GM12878 (cell line): Measurements from ENCODE around the gene ESR2. TPM values are rescaled to one million over a fixed set of nuclear protein-coding genes. Genes with fewer than 3 reads are reported as not detected.

Source experiments
- ATAC-seq: fragments of 200-7000 bp; cut with Tn5 transposase; 3 replicates; pipeline ENCODE4 v1.9.1; 2020; ENCODE audit warnings: mild to moderate bottlenecking, moderate library complexity
- BruUV-seq: library from RNA; stranded (reverse); fragments of 400-500 nt; replicated peaks from 2 replicates; lab custom pipeline; 2021; lab: Mats Ljungman, UMichigan
- CTCF ChIA-PET: fragments of 300-600 bp; sonication (Branson Sonifier 250); formaldehyde crosslinking; extraction: SDS; loops from one replicate; lab custom pipeline; 2021; ENCODE audit warnings: inconsistent platforms; lab: Yijun Ruan, JAX
- POLR2A ChIA-PET: fragments of 350-600 bp; formaldehyde crosslinking; extraction: SDS; loops from one replicate; lab custom pipeline; 2021; ENCODE audit warnings: inconsistent platforms; lab: Charles Lee
- RAD21 ChIA-PET: fragments of 300-600 bp; sonication (Branson Sonifier 250); formaldehyde crosslinking; loops from one replicate; lab custom pipeline; 2023; ENCODE audit warnings: antibody characterized with exemption; ENCODE audit not compliant: unreplicated experiment; lab: Charles Lee
- SMC1A ChIA-PET: fragments of 300-600 bp; sonication (Branson Sonifier 250); formaldehyde crosslinking; loops from one replicate; lab custom pipeline; 2023; ENCODE audit not compliant: unreplicated experiment, uncharacterized antibody; lab: Charles Lee
- DNase-seq: peaks from one replicate; pipeline ENCODE4 v3.0.0-alpha.2; 2011; ENCODE audit warnings: low read depth, low spot score
- FAIRE-seq: peaks from 3 replicates; lab custom pipeline; 2011; peaks lifted over from hg19 to GRCh38; lab: Jason Lieb, UNC
- H2AFZ ChIP-seq: 2 replicates; pipeline ENCODE4 v1.6.0; 2011; ENCODE audit warnings: low read depth, low read length, control low read depth; ENCODE audit not compliant: control insufficient read depth
- H3K27ac ChIP-seq: 2 replicates; pipeline ENCODE4 v1.5.1; 2011; ENCODE audit warnings: control low read depth; ENCODE audit not compliant: control insufficient read depth, insufficient read depth
- H3K27me3 ChIP-seq, 2 experiments: replicated peaks in 1 of 2; 2 replicates each; pipeline versions ENCODE4 v1.6.0 to v1.6.1; 2011; ENCODE audit warnings: low read length in 1 of 2; ENCODE audit not compliant: control insufficient read depth in 2 of 2, insufficient read depth in 2 of 2
- H3K36me3 ChIP-seq, 2 experiments: 2 replicates each; pipeline ENCODE4 v1.5.1; 2011; ENCODE audit warnings: low read length in 1 of 2; ENCODE audit not compliant: control insufficient read depth in 2 of 2, insufficient read depth in 2 of 2
- H3K4me1 ChIP-seq: 2 replicates; pipeline ENCODE4 v1.6.1; 2011; ENCODE audit warnings: mild to moderate bottlenecking, low read length, moderate library complexity, mixed read lengths; ENCODE audit not compliant: control insufficient read depth, insufficient read depth
- H3K4me2 ChIP-seq: 2 replicates; pipeline ENCODE4 v1.6.0; 2011; ENCODE audit warnings: control low read depth; ENCODE audit not compliant: control insufficient read depth, insufficient read depth
- H3K4me3 ChIP-seq: fragments of 200-600 bp; sonication (generic); 2 replicates; pipeline ENCODE4 v1.5.1; 2016
- H3K79me2 ChIP-seq: 2 replicates; pipeline ENCODE4 v1.6.0; 2011; ENCODE audit warnings: low read length; ENCODE audit not compliant: control insufficient read depth, insufficient read depth
- H3K9ac ChIP-seq: 2 replicates; pipeline ENCODE4 v1.8.0; 2011; ENCODE audit warnings: low read length, control low read depth, mixed read lengths; ENCODE audit not compliant: control insufficient read depth, insufficient read depth
- H3K9me3 ChIP-seq: replicated peaks from 3 replicates; pipeline ENCODE4 v1.5.1; 2011; ENCODE audit warnings: mild to moderate bottlenecking, low read length; ENCODE audit not compliant: control insufficient read depth, insufficient read depth
- H4K20me1 ChIP-seq: 2 replicates; pipeline ENCODE4 v1.6.0; 2011; ENCODE audit not compliant: control insufficient read depth, insufficient read depth
- ASH2L ChIP-seq: fragments of 300-600, 200-600 bp; sonication (generic); IDR thresholded peaks from 2 replicates; pipeline ENCODE4 v1.6.1; 2017; ENCODE audit warnings: low read depth, mild to moderate bottlenecking, borderline replicate concordance
- BACH1 ChIP-seq: fragments of 450-650 bp; IDR thresholded peaks from 2 replicates; pipeline ENCODE4 v1.6.1; 2017; ENCODE audit warnings: mild to moderate bottlenecking, borderline replicate concordance
- BCL11A ChIP-seq: IDR thresholded peaks from 2 replicates; pipeline ENCODE4 v1.6.1; 2011; ENCODE audit warnings: low read depth, low read length
- BHLHE40 ChIP-seq, 2 experiments: fragments of 450-650 bp in 1 of 2; IDR thresholded peaks; 2 replicates each; pipeline ENCODE4 v1.6.1; 2011 to 2017; ENCODE audit warnings: low read depth in 2 of 2, borderline replicate concordance in 1 of 2, improper control_type of control experiment in 1 of 2, low read length in 1 of 2, mild to moderate bottlenecking in 1 of 2
- CHD2 ChIP-seq: IDR thresholded peaks from 2 replicates; pipeline ENCODE4 v1.6.1; 2011; ENCODE audit warnings: low read depth, low read length, improper control_type of control experiment, borderline replicate concordance
- CHD4 ChIP-seq: fragments of 200-600 bp; sonication (generic); IDR thresholded peaks from 2 replicates; pipeline ENCODE4 v1.6.1; 2016; ENCODE audit warnings: mild to moderate bottlenecking
- CREM ChIP-seq: IDR thresholded peaks from 2 replicates; pipeline ENCODE4 v1.6.1; 2014; ENCODE audit warnings: antibody characterized with exemption, low read depth
- EED ChIP-seq: sonication (generic); IDR thresholded peaks from 2 replicates; pipeline ENCODE4 v1.6.1; 2016; ENCODE audit warnings: antibody characterized with exemption, low read depth
- KLF5 ChIP-seq: fragments of 450-650 bp; IDR thresholded peaks from 2 replicates; pipeline ENCODE4 v1.6.1; 2014; ENCODE audit warnings: mild to moderate bottlenecking; ENCODE audit not compliant: partially characterized antibody
- POLR2AphosphoS2 ChIP-seq: IDR thresholded peaks from 2 replicates; pipeline ENCODE4 v1.6.1; 2011; ENCODE audit warnings: low read depth, mild to moderate bottlenecking, low read length, improper control_type of control experiment, moderate library complexity
- POLR2AphosphoS5 ChIP-seq: IDR thresholded peaks from 2 replicates; pipeline ENCODE4 v1.6.1; 2011; ENCODE audit warnings: mild to moderate bottlenecking, low read length, inconsistent platforms
- POU2F2 ChIP-seq: IDR thresholded peaks from 3 replicates; pipeline ENCODE4 v1.6.1; 2011; ENCODE audit warnings: low read depth, mild to moderate bottlenecking, low read length, borderline replicate concordance
- RUNX3 ChIP-seq: IDR thresholded peaks from 2 replicates; pipeline ENCODE4 v1.6.1; 2012; ENCODE audit warnings: low read length, inconsistent platforms
- SMAD1 ChIP-seq: fragments of 450-650 bp; IDR thresholded peaks from 2 replicates; pipeline ENCODE4 v1.6.1; 2018; ENCODE audit warnings: mild to moderate bottlenecking, low read depth; ENCODE audit not compliant: partially characterized antibody
- SPI1 ChIP-seq: IDR thresholded peaks from 2 replicates; pipeline ENCODE4 v1.6.1; 2011; ENCODE audit warnings: low read depth, mild to moderate bottlenecking, low read length, moderate library complexity, borderline replicate concordance; ENCODE audit not compliant: insufficient read depth
- TARDBP ChIP-seq: IDR thresholded peaks from 2 replicates; pipeline ENCODE4 v1.6.1; 2016; ENCODE audit warnings: borderline replicate concordance
- TCF12 ChIP-seq: IDR thresholded peaks from 2 replicates; pipeline ENCODE4 v1.6.1; 2011; ENCODE audit warnings: low read depth, mild to moderate bottlenecking, low read length
- WRNIP1 ChIP-seq: IDR thresholded peaks from 2 replicates; pipeline ENCODE4 v1.6.1; 2011; ENCODE audit warnings: low read depth, low read length, improper control_type of control experiment, borderline replicate concordance
- YY1 ChIP-seq: IDR thresholded peaks from 2 replicates; pipeline ENCODE4 v1.6.1; 2011; ENCODE audit warnings: low read depth, mild to moderate bottlenecking, low read length
- ZBED1 ChIP-seq: IDR thresholded peaks from 2 replicates; pipeline ENCODE4 v1.6.1; 2016; ENCODE audit warnings: borderline replicate concordance
- ZNF592 ChIP-seq: fragments of 450-650 bp; IDR thresholded peaks from 2 replicates; pipeline ENCODE4 v1.6.1; 2017; ENCODE audit warnings: mild to moderate bottlenecking, moderate library complexity
- WGBS: methylation state at CpG from one replicate; pipeline ENCODE4 v1.1.6; 2016; ENCODE audit warnings: low lambda C conversion rate; ENCODE audit not compliant: insufficient replicate concordance, insufficient coverage; ENCODE audit errors: missing lambda C conversion rate; 5-methylcytosine and 5-hydroxymethylcytosine counted together
- in situ Hi-C: fragments of 300-500 bp; cut with MboI; formaldehyde crosslinking; loops from 9 replicates; pipeline ENCODE4 v1.14.3; 2018; ENCODE audit warnings: mixed read lengths
- intact Hi-C: fragments of 100-400 bp; cut with micrococcal nuclease; formaldehyde crosslinking; loops from one replicate; pipeline ENCODE4 v1.14.2; 2022; ENCODE audit not compliant: unreplicated experiment
- polyA plus RNA-seq, 11 experiments: library from polyadenylated mRNA; depleted of rRNA in 4 of 11; unstranded in 6 of 11; stranded (reverse) in 5 of 11; fragments of >200 nt; fragmentation: Nextera tagmentation in 4 of 11; fragmentation: Illumina TruSeq in 1 of 11; extraction: Ambion mirVana in 4 of 11; extraction: Trizol in 1 of 11; gene quantifications; 1 replicate in 1 of 11; 2 replicates in 10 of 11; pipeline versions ENCODE4 v1.2.1 to v1.2.3, GENCODE V29; 2011 to 2016; ENCODE audit warnings: inconsistent platforms in 2 of 11, missing spikeins in 2 of 11, low read depth in 1 of 11
- total RNA-seq, 4 experiments: library from RNA; depleted of rRNA in 3 of 4; stranded (reverse); fragments of >200 nt in 3 of 4; fragmentation: Illumina TruSeq in 1 of 4; extraction: Trizol in 1 of 4; gene quantifications; 2 replicates each; pipeline versions ENCODE4 v1.2.1 to v1.2.3, GENCODE V29; 2013 to 2021

Gene ESR2
- total and polyA plus RNA-seq, 10 of the 15 experiments (the other 5 are each of a cell fraction or from before 2014, with no cell fraction given) = 0.29 to 2.6 (median 0.81) TPM

GRCh38 chr14:64196814-64197411, 97.3 kb downstream of the ESR2 start:
- H3K9me3 ChIP-seq = no peaks in the 10 kb centered on the region
- no peak for DNase-seq
- SMC1A ChIA-PET = interaction anchor here (0.9 to 4.3 kb wide), 8 partner anchors 7 to 39 kb away, joined by 3 to 21 read pairs (median 4); no protein-coding TSS in a partner anchor
- peak overlapping the region; percentile 27; the same call in 1 of the 2 replicates for H3K4me3 ChIP-seq
- H3K27me3 ChIP-seq = no peaks in the 10 kb centered on the region
- POLR2A ChIA-PET = interaction anchor here (0.6 to 0.9 kb wide), 3 partner anchors 12 to 38 kb away, joined by 3 read pairs; no protein-coding TSS in a partner anchor
- WGBS = 25% methylated on average over 19 of the region's 20 CpGs
- H3K4me2 ChIP-seq = peak overlapping the region; percentile 70
- H3K79me2 ChIP-seq = no peaks in the 10 kb centered on the region; the same call in none of the 2 replicates
- peak overlapping the region; percentile 41 for H3K9ac ChIP-seq
- peak; percentile 81 for ATAC-seq
- peak overlapping the region; percentile 63 for H2AFZ ChIP-seq
- RAD21 ChIA-PET = interaction anchor here (0.9 to 2.9 kb wide), 6 partner anchors 22 to 343 kb away, joined by 3 to 12 read pairs (median 4); no protein-coding TSS in a partner anchor
- in situ Hi-C loops (no loop called here), intact Hi-C loops (loop anchor here (5.0 kb wide), 1 partner anchor 35 kb away; no protein-coding TSS in a partner anchor)
- FAIRE-seq = no peak
- H3K27ac ChIP-seq = peak overlapping the region; percentile 68
- CTCF ChIA-PET = interaction anchor here (0.9 to 1.2 kb wide), 2 partner anchors 8 to 10 kb away, joined by 3 read pairs; no protein-coding TSS in a partner anchor
- H3K4me1 ChIP-seq = peaks cover 30% of the 10 kb centered on the region
- H3K36me3 ChIP-seq = peaks cover 4 to 8% of the 10 kb centered on the region in 2 experiments; a peak in 3 of 4 replicates
- no peaks in the 10 kb centered on the region for H4K20me1 ChIP-seq
- BruUV-seq = TSS peak; percentile 72
- TF ChIP-seq ZBED1 (no peak), BACH1 (no peak), EED (0 out of 2 replicates have a peak, but pooled peaks have one; percentile 26), TARDBP (no peak), SMAD1 (no peak), BHLHE40 (IDR thresholded peaks at IDR 0.05; ENCODE audit: borderline replicate concordance in 1 of 2, low read depth in 2 of 2, low read length in 1 of 2) (peak; percentile 7 to 14; a peak in 1 of 4 replicates), POLR2AphosphoS2 (no peak), ZNF592 (0 out of 2 replicates have a peak, but pooled peaks have one; percentile 3), WRNIP1 (no peak), ASH2L (no peak), YY1 (peak; percentile 54; the same call in 1 of the 2 replicates), CREM (peak; percentile 18; the same call in 1 of the 2 replicates), SPI1 (no peak), POU2F2 (peak; percentile 34; the same call in 1 of the 3 replicates), CHD2 (peak; percentile 71; the same call in 1 of the 2 replicates), BCL11A (no peak), RUNX3 (peak; percentile 33; the same call in 1 of the 2 replicates), CHD4 (no peak), TCF12 (peak; percentile 28; the same call in 1 of the 2 replicates), KLF5 (no peak), POLR2AphosphoS5 (peak; percentile 70; the same call in 1 of the 2 replicates)
